A204.1 (cell line): ENCODE data around the gene FGF12.

Experiments used
- FAIRE-seq: peaks from 2 replicates; lab custom pipeline; 2012; peaks lifted over from hg19 to GRCh38; lab: Jason Lieb, UNC

The FGF12 gene

DNA sequence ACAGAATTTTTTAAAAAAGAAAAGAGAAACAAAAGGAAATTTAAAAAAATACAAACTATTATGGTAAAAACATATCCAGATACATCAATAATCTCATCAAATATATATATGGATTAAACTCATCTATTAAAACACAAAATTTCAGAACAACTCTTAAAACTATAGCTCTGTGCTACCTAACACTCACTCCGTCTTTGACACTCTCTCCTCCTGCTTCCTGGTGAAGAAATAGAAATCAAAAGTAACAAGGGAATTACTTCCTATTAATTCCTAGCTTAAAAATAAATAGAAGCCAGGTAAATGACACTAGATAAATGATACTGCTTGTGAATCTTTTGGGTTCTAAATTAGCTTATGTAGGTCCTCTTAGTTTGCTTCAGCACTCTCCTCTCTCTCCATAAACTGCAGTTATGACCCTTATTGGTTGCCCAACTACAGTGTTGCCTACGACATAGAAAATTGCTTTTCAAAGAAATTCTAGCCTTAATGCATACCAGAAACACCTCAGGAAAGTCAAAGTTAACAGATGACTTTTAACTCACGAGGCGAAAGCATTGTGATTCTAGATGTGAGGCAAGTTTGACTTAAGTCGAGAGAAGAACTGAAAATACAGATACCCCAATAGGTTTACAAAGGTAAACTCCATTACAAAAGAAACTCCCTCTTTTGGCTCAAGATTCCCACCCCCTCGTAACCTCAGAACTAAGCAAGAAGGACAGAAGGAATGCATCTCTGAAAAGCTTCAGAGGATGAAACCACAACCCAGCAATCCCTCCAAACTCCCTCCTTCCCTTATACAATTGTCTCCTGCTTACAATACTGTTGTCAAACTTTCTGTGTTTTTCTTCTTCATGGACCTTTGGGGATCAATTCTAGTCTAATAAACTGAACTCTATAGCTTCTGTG, 394.7 kb downstream of the FGF12 start:
- no peak for FAIRE-seq

DNA sequence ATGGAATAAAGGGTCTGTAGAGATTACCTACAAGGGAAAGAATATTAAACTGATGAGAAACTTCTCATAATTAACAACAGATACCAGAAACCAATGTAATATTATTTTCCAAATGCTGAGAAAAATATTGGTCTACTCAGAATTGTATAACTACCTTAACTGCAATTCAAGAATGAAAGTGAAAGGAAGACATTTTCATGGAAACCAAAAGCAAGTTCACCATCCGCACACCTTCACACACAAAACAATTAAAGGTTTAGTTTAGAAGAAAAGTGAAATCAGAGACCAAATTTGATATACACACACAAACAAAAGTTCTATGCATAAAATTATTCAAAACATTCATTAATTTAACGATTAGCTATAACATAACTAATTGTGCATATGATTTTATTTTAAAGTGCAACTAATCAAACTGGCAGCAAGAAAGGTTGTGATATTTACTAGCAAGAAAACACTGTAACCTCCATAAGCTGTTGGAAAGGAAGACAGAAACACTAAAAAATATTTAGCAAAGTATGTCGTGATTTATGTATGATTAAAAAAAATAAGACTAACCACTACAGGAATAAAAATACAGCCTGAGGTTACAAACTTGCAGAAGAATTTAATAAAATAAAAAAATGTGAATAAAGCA, 395.5 kb downstream of the FGF12 start:
- FAIRE-seq = no peak

GRCh38 chr3:192326656-192327055, 400.7 kb downstream of the FGF12 start:
- FAIRE-seq = no peak

- FAIRE-seq = no peak
Observed at GRCh38 chr3:192317564-192317963, 409.8 kb downstream of the FGF12 start.

GRCh38 chr3:192313605-192314004, 413.7 kb downstream of the FGF12 start:
- FAIRE-seq = no peak

DNA sequence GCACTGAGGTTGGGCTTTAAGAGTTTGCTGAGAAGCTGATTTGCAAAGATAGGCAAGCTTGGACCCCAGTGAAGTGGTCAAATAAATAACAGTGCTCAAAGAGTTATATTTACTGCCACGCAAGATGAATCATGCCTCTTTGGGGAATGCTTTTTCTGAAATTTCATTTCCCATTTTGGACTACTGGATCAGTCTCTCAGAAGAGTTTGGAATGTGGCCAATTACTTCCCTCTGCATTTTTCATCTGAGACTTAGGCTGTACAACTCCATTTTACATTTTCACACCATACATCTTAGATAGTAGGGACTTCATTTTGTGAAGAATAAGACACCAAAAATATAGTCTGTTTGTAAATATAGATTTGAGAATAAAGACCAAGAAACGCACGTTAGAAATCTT, 419.7 kb downstream of the FGF12 start:
- no peak for FAIRE-seq

GRCh38 chr3:192303235-192303634, 424.1 kb downstream of the FGF12 start:
- FAIRE-seq = no peak

DNA sequence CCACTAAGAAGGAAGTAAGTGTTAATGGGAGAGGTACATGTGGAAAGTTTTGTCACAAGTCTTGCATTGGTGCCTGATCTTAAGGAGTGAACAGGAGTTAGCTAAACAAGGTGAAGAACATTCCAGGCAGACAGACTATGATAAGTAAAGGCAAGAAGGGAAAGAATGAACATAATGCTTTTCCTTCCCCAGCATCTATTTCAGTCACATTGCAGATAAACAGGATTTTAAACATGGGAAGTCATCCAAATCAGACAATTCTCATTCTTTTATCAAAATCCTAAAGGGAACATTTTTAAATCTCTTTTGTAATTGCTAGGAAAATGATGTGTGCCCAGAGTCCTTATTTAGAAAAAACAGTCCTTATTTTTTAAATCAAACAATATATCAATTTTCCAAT, 424.6 kb downstream of the FGF12 start:
- no peak for FAIRE-seq

DNA sequence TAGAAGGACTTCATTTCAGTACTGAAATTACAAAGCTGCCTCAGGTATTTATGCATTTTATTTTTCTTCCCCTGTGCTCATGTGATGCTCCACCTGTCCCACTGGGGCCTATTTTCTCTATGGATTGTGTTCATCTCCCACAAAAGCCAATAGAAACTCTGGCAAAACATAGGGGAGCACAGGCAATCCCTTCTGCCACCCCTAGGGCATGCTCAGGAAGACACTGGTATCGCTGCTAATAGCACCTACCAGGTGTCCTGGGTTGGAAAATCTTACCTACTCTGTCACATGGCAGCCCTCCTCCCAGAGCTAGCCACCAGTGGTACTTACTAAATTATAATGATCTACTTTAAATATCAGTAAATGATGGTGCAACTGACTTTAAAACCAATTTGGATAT, 427.4 kb downstream of the FGF12 start:
- FAIRE-seq = no peak

DNA sequence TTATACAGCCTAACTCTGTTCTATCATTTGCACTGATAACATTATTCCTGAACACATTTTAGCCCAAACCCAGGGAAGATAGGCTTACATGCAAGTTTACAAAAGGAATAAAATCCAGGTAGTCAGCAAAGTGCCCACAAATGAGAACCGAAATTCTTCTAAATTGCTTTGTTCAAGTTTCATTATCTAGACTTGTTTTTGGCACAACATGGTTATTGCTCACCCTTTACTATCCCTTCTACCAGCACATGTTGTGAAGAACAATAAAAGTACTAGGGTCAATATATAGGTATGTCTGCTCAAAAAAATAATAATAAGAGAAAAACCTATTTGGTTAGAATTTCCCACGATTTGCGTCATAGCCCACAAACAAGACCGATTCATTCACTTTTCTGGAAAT, 430.5 kb downstream of the FGF12 start:
- FAIRE-seq = no peak

DNA sequence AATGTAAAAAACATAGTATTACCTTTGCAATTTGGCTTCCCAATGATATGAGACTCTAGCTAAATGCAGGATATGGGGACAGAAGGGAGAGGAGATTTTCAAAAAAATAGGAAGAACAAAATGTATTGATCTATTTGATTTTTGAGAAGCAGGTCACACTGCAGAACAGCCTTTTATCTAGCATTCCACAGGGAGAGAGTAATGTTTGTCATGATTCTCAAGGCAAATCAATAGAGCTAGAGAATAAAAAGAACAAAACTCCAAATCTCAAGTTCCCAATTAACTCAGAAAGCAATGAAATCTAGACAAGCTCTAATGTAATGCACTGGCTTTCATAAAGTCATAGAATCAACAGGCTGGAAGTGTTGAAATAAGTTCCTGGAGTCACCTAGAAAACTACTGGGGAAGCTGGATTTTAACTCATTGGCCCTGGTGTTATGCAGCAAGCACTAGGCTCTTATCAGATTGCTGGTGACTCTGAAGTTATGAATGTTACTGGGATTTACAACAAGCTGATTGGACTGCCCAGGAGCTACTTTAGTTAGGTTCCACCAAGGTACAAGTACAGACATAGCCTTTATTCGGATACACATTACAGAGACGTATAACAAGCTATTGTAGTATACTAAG, 442.8 kb downstream of the FGF12 start:
- no peak for FAIRE-seq

- FAIRE-seq = no peak
Observed at GRCh38 chr3:192281207-192281880, 446.0 kb downstream of the FGF12 start.

DNA sequence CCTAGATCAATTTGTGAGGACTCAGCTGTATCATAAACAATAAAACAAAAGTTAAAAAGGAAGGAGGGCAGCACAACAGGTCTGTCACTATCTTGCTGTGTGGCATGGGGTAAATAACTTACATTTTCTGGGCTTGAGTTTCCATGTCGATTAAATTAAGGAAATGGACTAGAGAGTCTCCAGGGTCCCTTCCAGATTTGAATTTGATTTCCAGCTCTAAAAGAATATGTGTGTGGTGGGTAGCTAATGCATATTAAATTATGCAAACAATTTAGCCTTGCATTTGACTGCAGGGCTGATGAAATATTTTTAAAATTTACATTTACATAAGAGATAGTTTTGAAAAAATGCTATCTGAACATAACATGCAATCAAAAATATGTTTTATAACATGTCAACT, 447.7 kb downstream of the FGF12 start:
- FAIRE-seq = no peak

DNA sequence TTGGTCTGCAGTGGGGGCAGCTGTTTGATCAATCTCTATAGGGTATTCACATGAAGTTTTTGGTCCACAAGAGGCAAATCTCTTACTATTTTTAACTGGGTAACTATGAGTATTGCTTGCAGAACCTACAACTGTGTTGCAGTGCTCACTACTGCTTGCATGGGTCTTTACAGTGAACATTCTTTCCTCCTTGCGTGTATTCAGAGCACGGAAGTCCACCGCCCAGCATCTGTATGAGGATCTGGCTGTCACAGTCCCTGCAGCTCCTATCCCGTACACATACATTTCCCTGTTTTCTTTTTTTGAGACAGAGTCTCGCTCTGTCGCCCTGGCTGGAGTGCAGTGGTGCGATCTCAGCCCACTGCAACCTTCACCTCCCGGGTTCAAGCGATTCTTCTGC, 449.9 kb downstream of the FGF12 start:
- no peak for FAIRE-seq

GRCh38 chr3:192275741-192276355, 451.5 kb downstream of the FGF12 start:
- no peak for FAIRE-seq

GRCh38 chr3:192273697-192274010, 453.7 kb downstream of the FGF12 start:
- no peak for FAIRE-seq

GRCh38 chr3:192273001-192273696, 454.2 kb downstream of the FGF12 start:
- FAIRE-seq = no peak

DNA sequence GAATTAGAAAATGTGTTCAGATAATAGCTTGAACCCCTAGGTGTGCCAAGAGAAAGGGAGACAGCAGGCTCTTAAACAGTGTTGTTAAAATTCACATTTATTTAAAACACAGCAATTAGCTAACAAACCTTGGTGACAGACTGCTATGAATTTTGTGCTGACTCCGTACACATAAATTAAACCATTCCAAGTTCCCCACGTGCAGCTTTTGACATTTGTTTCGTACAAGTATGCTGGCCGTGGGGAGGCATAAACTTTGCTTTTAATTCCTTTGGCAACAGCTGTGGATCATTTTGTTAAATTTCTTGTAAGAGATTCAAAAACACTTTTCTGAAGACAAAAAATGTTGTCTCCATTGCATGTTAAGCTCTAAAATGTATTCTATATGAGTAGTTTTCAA, 465.3 kb downstream of the FGF12 start:
- no peak for FAIRE-seq

- no peak for FAIRE-seq
Observed at GRCh38 chr3:192261135-192261534, 466.2 kb downstream of the FGF12 start.

DNA sequence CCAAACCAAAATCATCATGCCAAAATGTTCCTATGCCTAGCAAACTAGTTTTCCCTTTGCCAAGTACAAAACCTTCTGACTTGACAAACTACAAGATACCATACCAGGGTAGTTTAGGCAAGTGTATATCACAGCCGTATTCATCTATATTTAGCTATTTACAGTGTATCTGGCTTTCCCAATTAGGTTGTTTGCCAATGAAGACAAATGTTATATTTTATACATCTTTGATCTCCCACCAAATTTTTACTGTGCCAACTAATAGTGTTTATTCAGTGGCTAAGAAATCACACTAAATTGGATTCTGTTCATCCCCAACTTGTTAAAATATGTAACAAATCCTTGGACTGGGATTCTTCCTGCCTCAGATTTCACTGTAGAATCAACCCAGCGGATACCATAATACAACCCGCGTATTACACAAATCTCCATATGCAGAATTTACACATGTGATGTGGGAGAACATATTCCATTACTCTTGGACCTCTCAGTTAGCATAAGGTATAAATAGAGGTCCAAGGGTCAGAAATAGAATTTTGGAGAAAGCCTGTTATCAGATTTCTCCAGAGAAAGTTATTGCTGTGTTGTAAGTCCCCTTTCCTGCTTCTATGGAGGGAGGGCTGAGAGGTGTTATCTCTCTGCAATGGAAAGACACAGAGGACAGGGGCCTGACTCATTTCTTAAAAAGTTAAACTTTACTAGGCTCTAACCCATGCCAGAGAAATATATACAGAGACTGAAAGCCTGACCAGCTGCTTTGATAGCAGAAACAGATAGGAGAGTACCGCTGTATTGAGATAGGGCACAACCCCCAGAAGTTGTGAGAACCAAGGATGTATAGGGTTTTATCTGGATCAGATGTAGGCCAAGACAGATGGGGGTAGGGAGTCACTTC, 467.0 kb downstream of the FGF12 start:
- no peak for FAIRE-seq

DNA sequence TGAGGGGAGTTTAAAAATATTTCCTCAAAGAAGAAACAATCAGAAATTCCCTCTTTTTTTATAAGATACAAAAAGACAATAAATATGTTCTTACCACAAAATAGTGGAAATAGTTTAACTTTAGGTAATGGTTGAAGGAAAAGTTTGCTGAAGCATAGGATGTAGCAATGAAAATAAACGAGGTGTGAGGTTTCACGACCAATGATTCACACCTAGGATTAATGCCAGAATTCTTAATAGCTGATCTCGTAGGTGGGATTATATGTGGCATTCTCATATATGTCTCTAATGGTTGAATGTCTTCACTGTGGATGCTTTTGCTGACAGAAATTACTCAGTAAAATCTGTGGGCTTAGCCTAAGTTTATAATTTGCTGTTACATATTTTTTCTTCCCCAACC, 467.7 kb downstream of the FGF12 start:
- FAIRE-seq = no peak
